ENCODE data around the gene CUL9.

Gene CUL9

DNA sequence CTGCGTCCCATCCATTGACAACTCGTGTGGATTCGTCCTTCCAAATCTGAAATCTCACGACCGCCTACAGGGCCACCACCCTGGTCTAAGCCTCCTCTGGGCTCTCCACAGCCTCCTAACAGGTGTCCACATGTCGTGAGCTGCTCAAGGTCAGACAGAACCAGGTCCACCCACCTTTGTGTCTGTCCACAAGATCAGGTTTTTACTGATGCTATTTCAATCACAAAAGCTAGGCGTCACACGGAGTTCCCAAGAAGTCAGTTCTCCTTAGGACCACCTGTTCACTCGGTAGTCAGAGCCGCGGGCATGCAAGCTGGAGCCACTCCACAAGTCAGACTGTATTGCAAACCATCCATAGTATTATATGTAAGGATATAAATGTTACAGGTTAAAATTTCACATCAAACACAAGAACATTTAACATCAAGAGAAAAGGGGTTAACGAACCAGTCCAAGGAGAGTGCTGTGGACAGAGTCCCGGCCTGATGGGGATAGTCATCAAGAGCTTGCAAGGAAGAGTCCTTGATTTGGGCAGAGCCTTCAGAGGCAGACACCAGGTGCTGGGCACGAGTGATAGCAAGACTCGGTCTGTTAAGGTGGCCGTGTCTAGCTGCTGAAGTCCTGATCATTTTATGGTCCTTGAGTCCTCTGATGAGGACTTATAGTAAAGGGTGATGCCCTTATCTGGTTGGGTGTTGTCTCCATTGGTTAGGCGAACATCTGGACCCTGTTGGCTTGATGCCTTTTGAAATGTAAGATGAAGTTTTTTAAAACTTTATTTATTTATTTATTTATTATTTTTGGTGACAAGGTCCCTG, 48.0 kb downstream of the CUL9 start:
- DNase-seq (ENCODE audit: low spot score), result no peak

DNA sequence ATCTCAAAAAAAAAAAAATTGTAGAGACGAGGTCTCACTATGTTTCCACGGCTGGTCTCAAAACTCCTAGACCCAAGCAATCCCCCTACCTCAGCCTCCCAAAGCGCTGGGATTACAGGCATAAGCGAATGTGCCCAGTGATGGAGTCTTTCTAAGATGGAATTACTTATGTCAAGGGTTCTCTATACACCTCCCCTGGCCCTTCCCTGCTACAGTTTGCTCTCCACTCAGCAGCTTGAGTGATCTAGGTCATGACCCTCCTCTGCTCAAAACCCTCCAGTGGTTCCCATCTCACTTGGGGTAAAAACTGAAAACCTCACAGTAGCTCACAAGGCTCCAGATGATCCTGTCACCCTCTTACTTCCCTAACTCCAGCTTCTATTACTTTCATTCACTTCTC, 49.1 kb downstream of the CUL9 start:
- DNase-seq (ENCODE audit: low spot score), result no peak

DNA sequence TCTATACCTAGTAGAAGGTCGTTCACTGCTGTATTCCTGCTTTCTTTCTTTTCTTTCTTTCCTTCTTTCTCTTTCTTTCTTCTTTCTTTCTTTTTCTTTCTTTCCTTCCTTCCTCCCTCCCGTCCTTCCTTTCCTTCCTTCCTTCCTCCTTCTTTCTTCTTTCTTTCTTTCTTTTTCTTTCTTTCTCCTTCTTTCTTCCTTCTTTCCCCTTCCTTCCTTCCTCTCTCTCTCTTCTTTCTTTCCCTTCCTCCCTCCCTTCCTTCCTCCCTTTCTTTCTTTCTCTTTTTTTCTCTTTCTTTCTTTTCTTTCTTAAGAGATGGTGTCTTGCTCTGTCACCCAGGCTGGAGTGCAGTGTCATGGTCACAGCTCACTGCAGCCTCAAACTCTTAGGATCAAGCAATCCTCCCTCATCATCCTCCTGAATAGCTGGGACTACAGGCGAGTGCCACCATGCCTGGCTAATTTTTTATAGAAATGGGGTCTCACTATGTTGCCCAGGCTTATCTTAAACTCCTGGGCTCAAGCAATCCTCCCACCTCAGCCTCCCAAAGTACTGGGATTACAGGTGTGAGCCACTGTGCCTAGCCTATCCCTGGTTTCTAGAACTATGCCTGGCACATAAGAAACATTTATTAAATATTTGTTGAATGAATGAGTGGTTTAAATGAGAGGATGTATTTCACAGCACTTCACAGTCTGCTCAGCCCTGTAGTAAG, 49.9 kb downstream of the CUL9 start:
- no peak for DNase-seq (ENCODE audit: low spot score)

DNA sequence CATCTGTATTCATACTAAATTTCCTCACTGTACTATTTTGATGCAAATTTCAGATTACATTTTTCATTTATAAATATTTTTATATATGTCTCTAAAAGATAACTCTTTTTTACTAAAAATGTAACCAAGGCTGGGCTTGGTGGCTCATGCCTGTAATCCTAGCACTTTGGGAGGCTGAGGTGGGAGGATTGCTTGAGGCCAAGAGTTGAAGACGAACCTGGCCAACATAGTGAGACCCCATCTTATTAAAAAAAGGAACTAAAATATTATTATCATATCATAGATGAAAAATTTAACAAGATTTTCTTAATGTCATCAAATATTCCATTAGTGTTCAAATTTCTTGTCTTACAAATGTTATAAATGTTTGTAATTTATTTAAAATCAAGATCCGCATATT, 53.8 kb downstream of the CUL9 start:
- no peak for DNase-seq (ENCODE audit: low spot score)

DNA sequence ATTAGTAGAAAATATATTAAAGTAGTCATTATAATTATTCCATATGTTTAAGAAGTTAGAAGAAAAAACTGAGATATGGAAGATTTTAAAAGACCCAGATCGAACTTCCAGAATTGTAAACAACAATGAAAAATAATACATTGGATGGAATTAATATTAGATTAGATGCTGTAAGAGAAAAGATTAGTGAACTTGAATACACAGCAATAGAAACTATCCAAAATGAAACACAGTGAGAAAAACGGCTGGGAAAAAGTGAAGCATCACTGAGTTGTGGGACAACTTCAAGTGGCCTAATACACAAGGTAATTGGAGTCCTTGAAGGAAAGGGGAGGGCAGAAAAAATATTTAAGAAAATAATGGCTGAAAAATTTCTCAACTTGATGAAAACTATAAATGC, 57.1 kb downstream of the CUL9 start:
- DNase-seq (ENCODE audit: low spot score), result no peak

DNA sequence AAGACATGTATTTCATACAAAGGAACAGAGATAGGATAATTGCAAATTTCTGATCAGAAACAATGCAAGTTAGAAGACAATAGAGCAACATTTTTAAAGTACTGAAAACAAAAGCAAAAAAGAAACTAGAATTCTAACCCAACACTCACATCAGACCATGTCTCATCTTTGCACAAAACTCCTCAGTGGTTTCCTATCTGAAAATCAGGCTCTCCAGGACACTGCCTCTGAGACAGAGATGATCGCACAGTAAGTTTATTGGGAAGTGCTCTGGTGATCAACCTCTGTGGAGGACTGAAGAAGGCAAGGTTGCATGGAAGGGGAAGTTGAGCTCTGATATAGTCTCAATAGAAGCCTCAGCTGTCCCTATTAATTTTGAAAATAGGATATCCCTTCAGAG, 59.0 kb downstream of the CUL9 start:
- no peak for DNase-seq (ENCODE audit: low spot score)

DNA sequence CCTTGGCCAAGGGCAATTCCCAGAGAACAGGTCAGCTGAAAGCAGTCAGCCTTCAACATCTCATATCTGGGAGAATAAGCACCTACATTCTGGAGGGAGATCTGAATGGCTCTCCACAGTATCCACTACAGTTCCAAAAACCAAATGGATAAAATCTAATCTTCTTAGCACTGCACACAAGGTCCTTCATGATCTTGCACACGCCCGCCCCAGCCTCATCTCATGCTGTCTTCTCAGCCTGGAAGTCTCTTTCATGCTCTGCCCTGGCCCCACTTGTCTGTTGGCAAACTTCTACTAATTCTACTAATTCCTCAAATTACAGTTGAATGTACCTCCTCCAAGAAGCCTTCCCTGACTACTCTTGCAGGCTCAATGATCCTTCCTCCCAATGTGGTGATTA, 59.5 kb downstream of the CUL9 start:
- DNase-seq (ENCODE audit: low spot score), result no peak

DNA sequence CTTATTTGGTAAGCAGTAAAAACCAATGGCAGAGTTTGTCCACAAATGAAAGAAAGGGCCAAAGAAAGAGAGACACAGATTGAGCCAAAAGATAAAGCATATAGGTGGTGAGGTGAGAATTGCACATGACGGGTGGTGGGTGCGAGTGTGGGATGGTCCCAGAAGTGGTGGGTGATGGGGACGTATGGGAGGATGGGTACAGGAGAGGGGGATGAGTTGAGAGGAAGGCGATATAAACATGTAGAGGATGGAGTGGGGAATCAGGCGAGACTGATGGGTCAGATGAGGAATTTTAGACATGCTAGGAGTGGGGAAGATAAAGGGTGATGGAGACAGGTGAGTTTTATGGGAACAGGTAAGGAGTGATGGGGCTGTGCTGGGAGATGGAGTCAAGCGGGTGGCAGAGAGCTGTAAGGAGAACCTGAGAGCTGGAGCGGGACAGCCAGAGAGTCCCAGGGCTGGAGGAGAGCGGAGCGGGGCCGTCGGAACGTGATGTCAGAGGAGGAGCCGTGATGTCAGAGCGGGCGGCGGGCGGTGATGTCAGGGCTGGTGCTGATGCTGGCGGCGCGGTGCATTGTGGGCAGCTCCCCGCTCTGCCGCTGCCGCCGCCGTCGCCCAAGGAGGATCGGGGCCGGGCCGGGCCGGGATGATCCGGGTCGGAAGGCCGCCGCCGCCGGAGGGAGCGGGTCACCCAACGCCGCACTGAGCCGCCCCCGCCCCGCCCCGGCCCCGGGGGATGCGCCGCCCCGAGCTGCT, 61.1 kb downstream of the CUL9 start, which contains the start of gene TTBK1:
Gene TTBK1, plus strand, starts transcription at position 574 of the 756 bp plus-strand sequence. CDS start 3,180 bp downstream, outside the sequence.
- peak; percentile 64 for DNase-seq (ENCODE audit: low spot score)

DNA sequence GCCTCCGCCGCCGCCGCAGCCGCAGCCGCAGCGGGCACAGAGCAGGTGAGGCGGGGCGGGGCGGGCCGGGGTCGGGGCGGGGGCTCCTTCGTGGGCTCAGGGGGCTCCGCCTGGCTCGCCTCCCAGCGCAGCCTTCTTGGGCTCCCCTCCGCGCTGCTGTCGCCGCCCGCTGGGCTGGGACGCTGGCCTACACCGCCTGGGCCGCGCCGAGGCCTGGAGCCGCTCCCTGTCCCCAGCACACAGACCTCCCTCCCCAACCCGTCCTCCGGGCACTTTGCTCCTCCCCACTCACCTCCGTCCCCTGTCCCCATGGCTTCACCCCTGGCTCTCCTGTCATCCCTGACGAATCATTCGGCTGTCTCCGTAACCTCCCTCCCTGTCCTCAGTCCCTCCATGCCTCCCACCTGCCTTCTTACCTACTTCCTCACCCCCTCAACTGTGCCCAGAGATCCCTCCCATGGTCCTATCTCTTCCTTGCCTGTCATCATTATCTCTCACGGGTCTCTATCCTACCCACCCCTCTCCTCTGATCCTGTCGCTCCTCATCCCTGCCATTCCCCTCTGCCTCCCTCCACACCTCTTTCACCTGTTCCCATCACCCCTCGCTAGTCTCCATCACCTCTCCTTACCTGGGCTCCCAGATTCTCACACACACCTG, 61.8 kb downstream of the CUL9 start:
- DNase-seq (ENCODE audit: low spot score), result no peak

DNA sequence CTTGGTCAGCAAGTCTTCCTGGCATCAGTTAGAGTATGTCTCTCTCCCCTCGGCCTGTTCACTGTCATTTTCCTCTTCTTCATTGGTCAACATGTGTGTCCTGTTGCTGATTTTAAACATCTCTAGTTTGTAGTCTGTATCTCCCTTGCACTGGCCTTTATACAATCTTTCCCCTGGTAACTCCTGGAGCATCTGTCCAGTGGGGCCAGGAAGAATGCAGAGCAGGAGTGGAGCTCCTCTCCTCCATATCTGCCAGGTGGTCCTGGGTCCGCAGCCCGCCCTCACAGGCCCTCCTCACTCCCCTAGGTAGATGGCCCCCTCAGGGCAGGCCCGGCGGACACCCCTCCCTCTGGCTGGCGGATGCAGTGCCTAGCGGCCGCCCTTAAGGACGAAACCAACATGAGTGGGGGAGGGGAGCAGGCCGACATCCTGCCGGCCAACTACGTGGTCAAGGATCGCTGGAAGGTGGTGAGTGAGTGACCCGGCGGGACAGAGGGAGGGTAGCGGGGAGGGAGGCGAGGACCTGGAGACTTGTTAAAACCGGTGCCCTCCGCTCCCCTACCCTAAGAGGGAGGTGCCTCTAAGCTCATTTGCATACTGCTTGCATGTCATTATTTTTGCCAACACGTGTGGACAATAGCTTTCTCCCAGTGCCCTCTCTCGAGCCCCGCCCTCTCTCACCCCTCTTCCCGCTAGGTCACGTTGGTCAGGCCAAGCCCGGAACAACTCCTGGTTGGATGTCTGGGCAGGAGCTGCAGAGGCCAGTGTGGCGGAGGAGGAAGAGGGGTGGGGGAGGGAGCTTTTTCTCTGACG, 64.5 kb downstream of the CUL9 start:
- peak; percentile 88 for DNase-seq (ENCODE audit: low spot score)

DNA sequence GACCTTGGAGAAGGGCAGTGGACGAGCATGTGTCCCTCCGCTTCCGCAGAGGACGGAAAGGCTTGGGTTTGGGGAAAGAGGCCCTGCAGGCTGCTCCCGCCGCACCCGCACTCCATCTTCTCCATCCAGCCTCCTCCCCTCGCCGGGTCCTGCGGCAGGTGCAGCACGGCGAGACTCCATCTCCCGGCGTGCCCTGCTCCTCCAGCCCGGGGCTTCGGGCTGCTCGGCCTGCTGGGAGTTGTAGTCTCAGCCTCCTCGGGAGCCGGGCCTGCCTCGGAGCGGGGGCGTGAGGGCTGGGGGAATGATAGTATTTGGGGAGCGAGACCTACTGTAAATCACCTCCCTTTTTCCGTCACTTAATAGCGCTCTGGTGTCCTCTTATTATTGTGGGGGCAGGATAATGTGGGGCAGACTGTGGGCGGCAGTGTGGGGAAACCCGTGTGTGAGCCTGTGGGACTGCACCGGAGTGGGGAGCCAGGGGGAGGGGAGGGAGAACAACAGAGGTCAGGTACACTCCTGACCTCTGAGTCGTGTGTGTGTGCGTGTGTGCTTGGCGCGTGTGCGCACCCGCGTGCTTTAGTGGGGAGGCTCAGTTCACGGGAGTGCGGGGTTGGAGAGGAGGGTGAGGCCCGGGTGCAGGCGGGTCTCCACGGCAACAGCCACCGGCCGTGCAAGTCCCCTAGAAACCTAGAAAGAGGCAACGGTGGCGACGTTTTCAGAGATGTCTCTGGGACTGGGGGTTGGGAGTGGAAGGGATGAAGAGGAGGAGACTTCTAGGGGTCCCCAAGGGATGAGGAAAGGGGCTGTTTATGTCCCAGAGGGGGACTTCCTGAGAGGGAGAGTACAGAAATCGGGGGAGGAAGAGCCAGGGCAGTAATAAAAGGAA, 65.4 kb downstream of the CUL9 start:
- DNase-seq (ENCODE audit: low spot score), result peak; percentile 92

DNA sequence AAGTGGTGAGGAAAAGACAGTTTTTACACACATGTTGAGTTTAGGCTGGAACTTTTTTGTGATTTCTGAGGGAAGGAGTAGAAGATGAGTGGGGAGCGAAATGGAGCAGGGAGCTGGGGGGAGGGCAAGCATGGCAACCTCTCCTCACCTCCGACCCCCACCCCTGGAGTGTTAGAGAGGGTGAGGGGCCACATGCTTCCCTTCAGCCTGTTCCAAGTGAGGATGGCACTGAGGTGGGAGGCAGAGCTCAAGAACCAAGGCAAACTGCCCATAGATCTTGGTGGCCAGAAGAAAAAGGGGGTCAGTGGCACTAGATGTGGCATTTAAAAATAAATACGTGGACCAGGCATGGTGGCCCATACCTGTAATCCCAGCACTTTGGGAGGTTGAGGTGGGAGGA, 66.1 kb downstream of the CUL9 start:
- DNase-seq (ENCODE audit: low spot score), result no peak

DNA sequence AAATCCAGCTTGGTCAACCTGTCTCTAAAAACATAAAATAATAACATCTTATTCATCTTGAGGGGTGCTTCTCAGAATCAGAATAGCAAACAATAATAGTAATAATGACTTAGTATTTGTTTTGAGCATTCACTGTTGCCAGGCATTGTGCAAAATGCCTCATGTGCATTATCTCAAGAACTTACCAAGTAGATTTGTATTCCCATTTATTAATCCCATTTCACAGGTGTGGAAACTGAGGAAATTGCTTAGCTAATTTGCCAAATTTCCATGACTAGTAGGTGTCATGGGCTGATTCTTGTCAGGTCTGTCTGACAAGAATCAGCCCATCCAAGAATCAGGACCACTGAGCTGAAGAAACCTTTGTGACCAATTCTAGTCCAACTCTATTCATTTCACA, 66.8 kb downstream of the CUL9 start:
- DNase-seq (ENCODE audit: low spot score), result no peak

DNA sequence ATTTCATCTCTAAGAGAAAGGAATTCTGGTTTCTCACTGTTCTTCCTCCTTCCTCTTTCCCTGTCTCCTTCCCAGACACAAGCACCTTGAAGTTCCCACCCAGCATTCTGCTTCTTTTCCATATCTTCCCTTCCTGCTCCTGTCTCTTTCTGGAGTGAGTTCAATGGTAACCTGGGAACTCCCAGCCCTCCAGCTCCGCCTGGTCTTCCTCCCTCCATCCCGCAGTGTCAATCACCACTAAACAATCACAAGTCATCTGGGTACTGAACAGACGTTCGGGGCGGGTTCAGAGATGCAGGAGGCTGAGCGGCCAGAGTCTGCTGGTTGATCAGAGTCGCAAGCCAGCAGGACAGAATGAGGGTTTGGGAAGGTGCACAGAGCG, 69.0 kb downstream of the CUL9 start:
- DNase-seq (ENCODE audit: low spot score), result no peak

DNA sequence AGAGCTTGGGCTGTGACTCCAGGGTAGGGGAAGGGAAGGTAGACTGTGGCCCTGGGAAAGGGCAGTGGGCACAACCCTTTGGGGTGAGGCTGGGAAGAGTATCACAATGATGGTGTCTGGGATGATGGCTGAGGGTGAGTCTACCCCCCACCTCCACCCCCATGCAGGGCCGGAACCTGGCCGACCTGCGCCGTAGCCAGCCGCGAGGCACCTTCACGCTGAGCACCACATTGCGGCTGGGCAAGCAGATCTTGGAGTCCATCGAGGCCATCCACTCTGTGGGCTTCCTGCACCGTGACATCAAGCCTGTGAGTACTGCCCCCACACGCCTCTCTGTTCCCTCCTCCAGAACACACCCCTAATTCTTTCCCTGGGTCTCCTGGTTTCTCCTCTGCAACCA, 71.4 kb downstream of the CUL9 start:
- no peak for DNase-seq (ENCODE audit: low spot score)

DNA sequence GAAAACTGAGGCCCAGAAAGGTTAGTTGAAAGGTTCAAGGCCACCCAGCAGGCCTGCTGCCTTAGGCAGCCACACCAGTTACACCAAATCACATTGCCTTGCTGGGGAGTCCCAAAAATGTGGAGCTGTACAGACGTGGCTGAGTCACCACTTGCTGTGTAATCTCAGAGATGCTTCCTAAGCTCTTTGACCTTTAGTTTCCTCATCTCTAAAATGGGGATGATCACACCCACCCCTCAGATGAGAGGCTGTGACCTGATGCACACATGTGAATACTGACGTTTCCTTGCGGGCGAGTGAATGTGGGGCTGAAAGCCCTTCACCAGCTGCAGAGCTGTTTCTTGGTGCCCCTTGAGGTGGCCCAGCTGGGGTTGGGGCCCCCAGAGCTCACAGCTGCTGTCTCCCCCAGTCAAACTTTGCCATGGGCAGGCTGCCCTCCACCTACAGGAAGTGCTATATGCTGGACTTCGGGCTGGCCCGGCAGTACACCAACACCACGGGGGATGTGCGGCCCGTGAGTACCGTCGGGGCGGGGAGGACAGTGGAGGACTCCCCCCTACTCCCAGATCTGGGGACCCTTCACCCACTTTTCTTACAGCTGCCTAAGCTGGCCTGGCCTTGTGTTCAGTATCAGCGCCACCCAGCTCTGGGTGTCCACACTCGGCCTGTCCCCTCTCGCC, 72.3 kb downstream of the CUL9 start:
- DNase-seq (ENCODE audit: low spot score), result no peak

DNA sequence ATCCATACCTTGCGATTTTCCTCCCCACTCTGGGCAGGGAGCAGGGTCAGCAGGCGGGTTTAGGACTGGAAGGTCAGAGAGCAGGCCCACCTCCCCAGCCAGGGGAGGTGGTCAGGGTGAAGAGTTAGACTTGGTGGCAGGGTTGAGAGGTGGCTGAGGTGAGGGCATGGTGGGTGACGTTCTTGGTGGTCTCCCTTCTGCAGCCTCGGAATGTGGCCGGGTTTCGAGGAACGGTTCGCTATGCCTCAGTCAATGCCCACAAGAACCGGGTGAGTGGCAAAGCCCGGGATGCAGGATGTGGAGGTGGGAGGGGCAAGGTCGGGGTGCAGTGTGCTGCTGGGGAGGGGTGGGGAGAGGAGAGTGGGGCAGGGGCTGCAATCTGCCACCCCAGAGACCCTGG, 72.8 kb downstream of the CUL9 start:
- no peak for DNase-seq (ENCODE audit: low spot score)

DNA sequence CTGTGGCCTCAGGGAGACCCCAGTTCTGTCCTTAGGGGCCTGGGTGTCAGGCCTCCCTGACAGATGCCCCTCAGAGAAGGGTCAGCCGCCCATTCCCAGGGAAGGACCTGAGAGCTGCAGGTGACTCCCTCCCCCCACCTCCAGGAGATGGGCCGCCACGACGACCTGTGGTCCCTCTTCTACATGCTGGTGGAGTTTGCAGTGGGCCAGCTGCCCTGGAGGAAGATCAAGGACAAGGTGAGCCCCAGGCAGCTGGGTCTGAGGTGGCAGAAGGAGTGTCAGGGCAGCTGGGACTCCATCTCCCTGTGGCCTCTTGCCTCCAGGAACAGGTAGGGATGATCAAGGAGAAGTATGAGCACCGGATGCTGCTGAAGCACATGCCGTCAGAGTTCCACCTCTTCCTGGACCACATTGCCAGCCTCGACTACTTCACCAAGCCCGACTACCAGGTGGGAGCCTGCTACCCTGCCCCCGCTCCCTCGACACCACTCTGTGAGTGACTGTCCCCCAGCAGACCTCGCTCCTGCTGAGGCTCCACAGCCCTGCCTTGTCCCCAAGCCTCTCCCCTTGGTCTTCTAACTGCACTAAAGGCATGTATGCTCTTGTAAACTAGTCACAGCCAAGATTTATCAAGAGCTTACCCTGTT, 73.5 kb downstream of the CUL9 start:
- DNase-seq (ENCODE audit: low spot score), result no peak

DNA sequence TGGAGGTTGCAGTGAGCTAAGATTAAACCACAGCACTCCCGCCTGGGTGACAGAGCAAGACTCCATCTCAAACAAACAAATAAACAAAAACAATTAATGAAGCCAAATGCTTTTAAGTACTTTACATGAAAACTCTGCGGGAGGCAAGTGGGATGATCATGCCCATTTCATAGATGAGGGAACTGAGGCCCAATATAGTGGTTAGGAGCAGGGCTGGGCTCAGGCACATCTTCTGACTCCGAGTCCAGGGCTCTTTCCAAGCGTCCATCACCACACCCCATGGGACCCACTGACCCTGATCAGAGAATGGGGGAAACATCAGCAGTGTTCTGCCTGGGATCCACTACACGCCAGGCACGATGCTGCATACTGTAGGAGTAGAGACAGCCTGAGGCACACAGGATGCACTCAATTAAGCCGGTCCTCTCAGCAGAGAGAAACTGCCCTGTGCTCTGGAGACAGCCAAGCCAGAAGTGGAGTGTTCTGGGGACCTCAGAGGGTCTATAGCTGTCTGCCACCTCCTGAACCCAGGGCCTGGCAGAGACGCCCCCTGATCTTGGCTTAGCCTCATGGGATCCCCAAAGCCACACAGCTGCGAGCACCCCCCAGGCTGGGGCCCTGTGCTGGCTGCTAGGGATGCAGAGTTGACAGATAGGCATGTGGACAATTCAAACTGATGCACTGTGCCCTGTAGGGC, 74.8 kb downstream of the CUL9 start:
- no peak for DNase-seq (ENCODE audit: low spot score)
